Astrocyte of the cerebellum (primary cell): Measurements from ENCODE around the gene MAOA.
"Not testable (repeated sequence)": the region's sequence is repeated elsewhere in the genome, so short reads cannot be mapped to it uniquely, and the experiment has no call there.

Source experiments
- DNase-seq: peaks from one replicate; pipeline ENCODE4 v3.0.0-alpha.2; 2011; ENCODE audit warnings: low read depth
- H3K4me3 ChIP-seq: 2 replicates; pipeline ENCODE4 v1.5.1; 2011; ENCODE audit warnings: mild to moderate bottlenecking, low read depth, low read length, moderate library complexity
- in situ Hi-C: cut with HindIII; loops from 2 replicates; pipeline ENCODE4 v1.10.0; 2017; ENCODE audit warnings: low sequenced_read_pairs
- TF ChIP-seq, protein P1 (sequence below): IDR thresholded peaks from 2 replicates; pipeline ENCODE4 v1.5.1; 2012; ENCODE audit warnings: low read length, low read depth, moderate library complexity, mild to moderate bottlenecking; ENCODE audit errors: missing control alignments

The MAOA gene

DNA sequence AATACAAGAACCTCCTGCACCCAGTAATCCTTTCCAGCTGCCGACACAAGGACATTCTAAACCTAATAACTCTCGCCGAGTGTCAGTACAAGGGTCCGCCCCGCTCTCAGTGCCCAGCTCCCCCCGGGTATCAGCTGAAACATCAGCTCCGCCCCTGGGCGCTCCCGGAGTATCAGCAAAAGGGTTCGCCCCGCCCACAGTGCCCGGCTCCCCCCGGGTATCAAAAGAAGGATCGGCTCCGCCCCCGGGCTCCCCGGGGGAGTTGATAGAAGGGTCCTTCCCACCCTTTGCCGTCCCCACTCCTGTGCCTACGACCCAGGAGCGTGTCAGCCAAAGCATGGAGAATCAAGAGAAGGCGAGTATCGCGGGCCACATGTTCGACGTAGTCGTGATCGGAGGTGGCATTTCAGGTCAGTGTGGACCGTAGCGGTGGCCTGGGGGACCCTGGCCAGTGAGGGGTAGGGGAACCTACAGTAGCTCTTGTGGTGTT, at the start of gene MAOA:
MAOA (plus strand) TSS at position 295 of the 490 bp plus-strand sequence; CDS start at position 338, 43 bp downstream.
- in situ Hi-C loops, result no loop called here

DNA sequence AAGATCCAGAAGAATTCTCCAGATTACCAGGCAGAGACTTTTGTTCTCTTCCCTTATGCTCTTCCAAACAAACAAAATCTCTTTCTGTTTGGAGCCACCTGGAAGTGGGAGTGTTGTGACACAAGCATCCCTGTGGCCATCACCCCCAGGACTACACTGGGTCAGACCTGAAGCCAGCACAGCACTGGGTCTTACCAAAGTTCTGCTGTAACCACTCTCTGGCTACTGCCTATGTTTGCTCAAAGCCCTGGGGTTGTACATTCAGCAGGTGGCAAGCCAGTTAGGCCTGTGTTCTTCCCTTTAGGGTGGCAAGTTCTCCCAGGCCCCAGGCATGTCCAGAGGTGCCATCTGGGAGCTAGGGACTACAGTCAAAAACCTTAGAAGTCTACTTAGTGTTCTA, 43.7 kb upstream of the MAOA start:
- H3K4me3 ChIP-seq, result no peak overlapping the region
- TF ChIP-seq, protein P1, sequence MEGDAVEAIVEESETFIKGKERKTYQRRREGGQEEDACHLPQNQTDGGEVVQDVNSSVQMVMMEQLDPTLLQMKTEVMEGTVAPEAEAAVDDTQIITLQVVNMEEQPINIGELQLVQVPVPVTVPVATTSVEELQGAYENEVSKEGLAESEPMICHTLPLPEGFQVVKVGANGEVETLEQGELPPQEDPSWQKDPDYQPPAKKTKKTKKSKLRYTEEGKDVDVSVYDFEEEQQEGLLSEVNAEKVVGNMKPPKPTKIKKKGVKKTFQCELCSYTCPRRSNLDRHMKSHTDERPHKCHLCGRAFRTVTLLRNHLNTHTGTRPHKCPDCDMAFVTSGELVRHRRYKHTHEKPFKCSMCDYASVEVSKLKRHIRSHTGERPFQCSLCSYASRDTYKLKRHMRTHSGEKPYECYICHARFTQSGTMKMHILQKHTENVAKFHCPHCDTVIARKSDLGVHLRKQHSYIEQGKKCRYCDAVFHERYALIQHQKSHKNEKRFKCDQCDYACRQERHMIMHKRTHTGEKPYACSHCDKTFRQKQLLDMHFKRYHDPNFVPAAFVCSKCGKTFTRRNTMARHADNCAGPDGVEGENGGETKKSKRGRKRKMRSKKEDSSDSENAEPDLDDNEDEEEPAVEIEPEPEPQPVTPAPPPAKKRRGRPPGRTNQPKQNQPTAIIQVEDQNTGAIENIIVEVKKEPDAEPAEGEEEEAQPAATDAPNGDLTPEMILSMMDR, result no peak
- in situ Hi-C loops, result no loop called here
- no peak for DNase-seq

More for the DNA sequence above, at the start of gene MAOA:
- TF ChIP-seq, protein P1, result no peak
- peak within 1 kb of the TSS; percentile 42 for H3K4me3 ChIP-seq
- DNase-seq, result no peak

DNA sequence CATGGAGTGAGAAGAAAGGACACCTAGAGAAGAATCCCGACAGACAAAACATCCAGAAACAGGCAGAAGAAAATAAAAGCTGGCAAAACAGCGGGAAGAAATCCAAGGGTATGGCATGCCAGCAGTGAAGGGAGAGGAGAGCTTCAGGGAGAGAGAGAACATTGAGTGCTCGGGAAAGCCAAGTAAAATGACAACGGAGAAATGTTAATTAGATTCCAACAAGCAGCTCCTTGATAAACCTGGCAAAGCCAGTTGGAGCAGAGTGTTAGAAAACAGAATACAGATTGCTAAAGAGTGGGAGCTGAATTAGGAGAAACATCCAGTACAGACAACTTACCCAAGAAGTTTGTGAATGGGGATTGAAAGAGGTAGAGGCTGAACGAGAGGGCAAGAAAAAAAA, 40.4 kb upstream of the MAOA start:
- H3K4me3 ChIP-seq, result no peak overlapping the region
- TF ChIP-seq, protein P1, result no peak
- in situ Hi-C loops, result no loop called here
- no peak for DNase-seq

DNA sequence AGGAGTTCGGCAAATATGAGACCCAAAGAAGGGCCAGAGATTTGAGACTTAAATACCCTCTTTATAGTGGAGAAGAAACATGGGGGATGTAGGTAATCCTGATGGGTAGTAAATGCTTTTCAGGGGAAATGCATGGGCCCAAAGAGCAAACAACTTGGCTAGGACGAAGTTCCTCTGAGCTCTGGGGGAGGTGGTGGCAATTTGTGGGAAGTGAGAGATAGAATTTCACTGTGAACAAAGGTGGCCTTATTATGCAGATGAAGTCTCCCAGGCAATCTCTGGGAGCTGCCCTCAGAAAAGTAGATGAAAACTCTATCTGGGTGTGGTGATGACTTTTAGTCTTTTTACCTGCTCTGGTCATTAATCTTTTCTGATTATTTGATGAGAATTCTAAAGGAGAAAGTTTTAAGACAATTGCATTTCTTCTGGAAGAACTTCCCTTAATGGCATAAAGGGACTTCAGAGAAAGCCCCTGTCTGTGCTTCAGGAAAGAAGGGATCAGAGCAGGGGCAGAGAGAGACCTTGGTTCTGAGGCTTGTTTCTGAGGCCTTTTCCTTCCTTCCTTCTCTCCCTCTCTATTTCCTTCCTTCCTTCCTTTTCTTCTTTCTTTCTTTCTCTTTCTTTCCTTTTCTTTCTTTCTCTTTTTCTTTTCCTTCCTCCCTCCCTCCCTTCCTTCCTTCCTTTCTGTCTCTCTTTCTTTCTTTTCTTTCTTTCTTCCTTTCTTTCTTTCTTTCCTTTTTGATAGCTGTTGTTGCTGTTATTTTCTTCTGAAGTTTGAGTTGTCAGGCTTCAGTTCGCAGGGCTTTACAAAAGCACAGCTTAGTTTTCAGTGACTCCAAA, 37.5 kb upstream of the MAOA start:
- TF ChIP-seq, protein P1, result no peak
- in situ Hi-C loops, result no loop called here

DNA sequence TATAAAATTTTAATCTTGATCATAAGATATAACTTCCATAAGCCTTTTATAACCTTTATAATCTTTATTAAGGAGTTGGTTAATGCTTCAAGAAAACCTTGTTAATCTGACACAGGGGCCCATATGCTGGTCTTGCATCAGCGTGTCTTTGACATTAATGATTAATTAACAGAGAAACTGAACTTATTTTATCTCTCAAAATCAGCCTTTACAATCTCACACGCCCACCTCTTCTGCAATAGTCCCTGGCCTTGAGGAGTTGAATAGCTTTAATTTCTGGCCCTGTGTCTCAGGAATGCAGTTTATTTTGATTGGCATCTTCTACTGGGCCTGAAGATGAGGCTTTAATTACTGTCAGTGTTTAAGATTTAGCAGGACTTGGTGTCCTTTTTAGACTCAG, 36.2 kb upstream of the MAOA start:
- DNase-seq, in situ Hi-C loops, H3K4me3 ChIP-seq: not testable (repeated sequence)

More for the DNA sequence above, 37.5 kb upstream of the MAOA start:
- no peak overlapping the region for H3K4me3 ChIP-seq
- DNase-seq, result no peak

DNA sequence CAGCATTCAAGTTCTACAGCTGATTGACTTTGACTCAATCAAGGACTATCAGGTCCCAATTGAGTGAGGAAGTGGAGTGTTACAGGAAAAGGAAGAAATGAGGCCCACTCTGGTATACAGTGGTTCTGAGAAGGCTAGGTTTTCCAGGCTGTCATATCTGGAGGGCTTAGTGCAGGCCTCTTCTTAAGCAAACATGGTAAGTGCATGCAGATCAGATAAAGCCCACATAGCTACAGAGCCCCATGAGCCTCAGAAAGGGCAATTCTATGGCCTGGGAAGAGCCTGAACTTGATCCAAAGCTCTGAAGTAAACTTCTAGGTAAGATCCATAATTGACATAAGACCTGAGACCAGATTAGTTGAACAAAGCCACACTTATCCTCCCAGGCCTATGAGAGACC, 29.0 kb upstream of the MAOA start:
- DNase-seq, result no peak
- in situ Hi-C loops, result no loop called here
- TF ChIP-seq, protein P1, result no peak
- no peak overlapping the region for H3K4me3 ChIP-seq

DNA sequence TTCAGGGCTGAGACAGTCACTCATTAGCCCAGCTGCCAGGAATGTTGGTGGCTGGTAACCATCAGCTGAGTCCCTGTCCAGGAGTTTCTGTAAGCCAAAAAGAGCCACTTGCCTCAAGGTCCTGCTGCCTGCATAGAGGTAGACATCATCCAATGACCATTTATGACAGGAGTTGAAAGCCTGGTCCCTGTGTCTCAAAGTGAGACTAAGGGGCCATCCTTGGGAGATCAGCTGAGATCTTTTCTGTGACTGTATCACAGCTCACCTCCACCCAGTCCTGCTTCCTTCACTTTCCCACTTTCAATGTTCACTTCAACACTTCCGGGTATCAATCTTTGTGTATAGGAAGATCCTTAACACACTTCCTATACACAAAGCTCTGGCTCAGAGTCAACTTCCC, 28.4 kb upstream of the MAOA start:
- TF ChIP-seq, protein P1, result no peak
- in situ Hi-C loops, result no loop called here
- H3K4me3 ChIP-seq, result no peak overlapping the region
- no peak for DNase-seq
